Measurements from ENCODE around the gene PSPH.
"Not testable (repeated sequence)": the region's sequence is repeated elsewhere in the genome, so short reads cannot be mapped to it uniquely, and the experiment has no call there.

The PSPH gene

DNA sequence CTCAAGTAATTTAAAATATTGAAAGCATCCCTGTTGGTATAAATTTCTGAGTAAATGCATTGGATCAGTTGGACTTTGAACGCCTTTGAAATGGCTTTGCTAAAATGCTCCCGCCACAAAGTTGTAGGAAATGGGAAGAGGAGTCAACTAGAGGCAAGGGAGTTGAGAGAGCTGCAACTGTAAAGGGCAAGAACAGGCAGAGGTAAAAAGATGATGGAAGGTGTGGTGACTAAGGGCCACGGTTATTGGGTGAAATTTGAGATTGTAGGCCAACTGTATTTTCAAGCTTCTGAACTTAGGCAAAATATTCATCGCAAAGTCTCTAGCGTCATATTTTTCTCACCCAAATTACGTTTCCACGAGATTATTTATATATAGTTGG, 12.2 kb upstream of the PSPH start:
- no peaks in the 10 kb centered on the region for H3K27me3 ChIP-seq (ENCODE audit: control insufficient read depth in 2 of 2, insufficient read depth in 2 of 2, low read length in 2 of 2)
- no peaks in the 10 kb centered on the region for H3K9me3 ChIP-seq (ENCODE audit: control insufficient read depth in 2 of 2, low read length in 2 of 2)
- H3K36me3 ChIP-seq (ENCODE audit: control insufficient read depth in 2 of 2, insufficient read depth in 2 of 2, low read length in 2 of 2) = peaks cover 24 to 42% of the 10 kb centered on the region in 2 donors
- peak overlapping the region; percentile 85 to 90 for H3K9ac ChIP-seq (ENCODE audit: low read depth in 1 of 2, low read length in 2 of 2)
- H3K4me1 ChIP-seq (ENCODE audit: control insufficient read depth in 2 of 2, insufficient read depth in 2 of 2, low read length in 2 of 2) = peaks cover 4 to 11% of the 10 kb centered on the region in 2 donors
- peak overlapping the region; percentile 89 to 99 for H3K4me3 ChIP-seq (ENCODE audit: low read length in 2 of 2)
- peak overlapping the region; percentile 86 to 94 for H3K27ac ChIP-seq (ENCODE audit: low read depth in 2 of 2, low read length in 2 of 2)

DNA sequence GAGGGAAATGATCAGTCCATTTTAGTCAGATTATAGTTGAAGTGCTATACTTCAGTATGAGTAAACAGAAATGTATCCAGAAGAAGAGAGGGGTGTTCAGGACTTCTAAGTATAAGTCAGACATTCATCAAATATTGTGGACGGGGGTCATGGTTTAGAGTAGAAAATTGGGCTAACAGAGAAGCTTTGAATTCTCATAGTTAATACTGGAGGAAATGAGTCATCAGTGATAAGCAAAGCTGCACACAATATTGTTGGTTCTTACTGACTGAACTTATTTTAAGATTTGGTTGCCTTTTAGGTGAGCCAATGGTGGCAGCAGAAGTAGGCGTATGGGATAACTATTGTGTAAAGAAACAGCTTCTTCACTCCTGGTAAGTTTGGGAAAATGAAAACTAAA, 11.1 kb upstream of the PSPH start:
- Histone ChIP-seq H3K9me3 (ENCODE audit: control insufficient read depth in 2 of 2, low read length in 2 of 2) (no peaks in the 10 kb centered on the region), H3K9ac (ENCODE audit: low read depth in 1 of 2, low read length in 2 of 2) (no peak overlapping the region), H3K36me3 (ENCODE audit: control insufficient read depth in 2 of 2, insufficient read depth in 2 of 2, low read length in 2 of 2) (peaks cover 31 to 50% of the 10 kb centered on the region in 2 donors), H3K4me1 (ENCODE audit: control insufficient read depth in 2 of 2, insufficient read depth in 2 of 2, low read length in 2 of 2) (peaks cover 4 to 11% of the 10 kb centered on the region in 2 donors), H3K27me3 (ENCODE audit: control insufficient read depth in 2 of 2, insufficient read depth in 2 of 2, low read length in 2 of 2) (no peaks in the 10 kb centered on the region), H3K4me3 (ENCODE audit: low read length in 2 of 2) (no peak overlapping the region), H3K27ac (ENCODE audit: low read depth in 2 of 2, low read length in 2 of 2) (no peak overlapping the region)

DNA sequence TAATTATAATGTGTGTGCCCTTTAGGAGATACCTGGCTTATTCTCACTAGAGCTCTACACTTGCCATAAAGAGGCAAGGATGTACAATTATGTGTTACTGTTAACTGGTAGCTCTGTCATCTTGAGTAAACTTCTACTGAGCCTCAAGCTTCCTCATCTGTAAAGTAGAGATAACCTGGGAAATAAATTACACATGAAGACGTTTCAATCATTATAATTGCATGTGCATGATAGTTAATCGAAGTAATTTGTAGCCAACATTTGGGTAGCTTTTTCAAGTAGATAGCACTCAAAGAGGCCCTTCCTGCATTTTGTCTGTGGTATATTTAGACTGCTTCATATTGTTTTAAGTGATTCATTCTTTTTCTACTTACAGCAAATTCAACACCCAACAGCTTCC, 2.7 kb upstream of the PSPH start:
- Histone ChIP-seq H3K4me3 (ENCODE audit: low read length in 2 of 2) (no peak overlapping the region), H3K9me3 (ENCODE audit: control insufficient read depth in 2 of 2, low read length in 2 of 2) (no peaks in the 10 kb centered on the region), H3K4me1 (ENCODE audit: control insufficient read depth in 2 of 2, insufficient read depth in 2 of 2, low read length in 2 of 2) (peaks cover 9 to 13% of the 10 kb centered on the region in 2 donors), H3K27me3 (ENCODE audit: control insufficient read depth in 2 of 2, insufficient read depth in 2 of 2, low read length in 2 of 2) (no peaks in the 10 kb centered on the region), H3K36me3 (ENCODE audit: control insufficient read depth in 2 of 2, insufficient read depth in 2 of 2, low read length in 2 of 2) (peaks cover 31 to 45% of the 10 kb centered on the region in 2 donors), H3K9ac (ENCODE audit: low read depth in 1 of 2, low read length in 2 of 2) (no peak overlapping the region), H3K27ac (ENCODE audit: low read depth in 2 of 2, low read length in 2 of 2) (no peak overlapping the region)

DNA sequence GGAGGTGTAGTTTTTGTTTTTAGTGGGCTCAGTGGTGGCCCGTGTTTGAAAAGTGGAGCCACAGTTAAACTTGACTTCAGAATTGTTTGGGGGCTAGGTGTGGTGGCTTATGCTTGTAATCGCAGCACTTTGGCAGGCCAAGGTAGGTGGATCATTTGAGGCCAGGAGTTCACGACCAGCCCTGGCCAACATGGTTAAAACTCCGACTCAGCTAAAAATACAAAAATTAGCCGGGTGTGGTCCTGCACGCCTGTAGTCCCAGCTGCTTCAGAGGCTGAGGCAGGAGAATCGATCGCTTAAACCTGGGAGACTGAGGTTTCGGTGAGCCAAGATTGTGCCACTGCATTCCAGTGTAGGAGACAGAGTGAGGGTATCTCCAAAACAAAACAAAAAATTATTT, 2.1 kb upstream of the PSPH start:
- Histone ChIP-seq H3K27ac (ENCODE audit: low read depth in 2 of 2, low read length in 2 of 2) (no peak overlapping the region), H3K9ac (ENCODE audit: low read depth in 1 of 2, low read length in 2 of 2) (no peak overlapping the region), H3K4me3 (ENCODE audit: low read length in 2 of 2) (no peak overlapping the region), H3K27me3 (ENCODE audit: control insufficient read depth in 2 of 2, insufficient read depth in 2 of 2, low read length in 2 of 2) (no peaks in the 10 kb centered on the region), H3K36me3 (ENCODE audit: control insufficient read depth in 2 of 2, insufficient read depth in 2 of 2, low read length in 2 of 2) (peaks cover 28 to 40% of the 10 kb centered on the region in 2 donors), H3K4me1 (ENCODE audit: control insufficient read depth in 2 of 2, insufficient read depth in 2 of 2, low read length in 2 of 2) (peaks cover 12 to 13% of the 10 kb centered on the region in 2 donors), H3K9me3 (ENCODE audit: control insufficient read depth in 2 of 2, low read length in 2 of 2) (no peaks in the 10 kb centered on the region)

DNA sequence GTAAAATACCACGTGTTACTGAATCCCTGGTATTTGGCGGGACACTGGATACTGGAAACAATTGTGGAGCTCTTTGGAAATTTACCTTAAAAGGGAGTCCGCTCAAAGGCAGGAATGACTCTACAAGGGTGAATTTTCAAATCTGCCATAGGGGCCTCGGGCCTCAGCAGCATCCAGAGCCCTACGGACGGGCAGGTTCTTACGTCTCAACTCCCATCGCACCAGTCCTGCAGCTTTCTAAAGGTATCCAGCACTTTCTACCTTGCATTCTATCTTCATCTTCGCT, 248 bp downstream of the PSPH start:
- Histone ChIP-seq H3K4me3 (ENCODE audit: low read length in 2 of 2) (peak overlapping the region; percentile 97 to 98), H3K4me1 (ENCODE audit: control insufficient read depth in 2 of 2, insufficient read depth in 2 of 2, low read length in 2 of 2) (peaks cover 13 to 15% of the 10 kb centered on the region in 2 donors), H3K27me3 (ENCODE audit: control insufficient read depth in 2 of 2, insufficient read depth in 2 of 2, low read length in 2 of 2) (no peaks in the 10 kb centered on the region), H3K9ac (ENCODE audit: low read depth in 1 of 2, low read length in 2 of 2) (peak overlapping the region; percentile 95 to 99), H3K36me3 (ENCODE audit: control insufficient read depth in 2 of 2, insufficient read depth in 2 of 2, low read length in 2 of 2) (peaks cover 16 to 19% of the 10 kb centered on the region in 2 donors), H3K27ac (ENCODE audit: low read depth in 2 of 2, low read length in 2 of 2) (peak overlapping the region; percentile 94 to 95), H3K9me3 (ENCODE audit: control insufficient read depth in 2 of 2, low read length in 2 of 2) (no peaks in the 10 kb centered on the region)

DNA sequence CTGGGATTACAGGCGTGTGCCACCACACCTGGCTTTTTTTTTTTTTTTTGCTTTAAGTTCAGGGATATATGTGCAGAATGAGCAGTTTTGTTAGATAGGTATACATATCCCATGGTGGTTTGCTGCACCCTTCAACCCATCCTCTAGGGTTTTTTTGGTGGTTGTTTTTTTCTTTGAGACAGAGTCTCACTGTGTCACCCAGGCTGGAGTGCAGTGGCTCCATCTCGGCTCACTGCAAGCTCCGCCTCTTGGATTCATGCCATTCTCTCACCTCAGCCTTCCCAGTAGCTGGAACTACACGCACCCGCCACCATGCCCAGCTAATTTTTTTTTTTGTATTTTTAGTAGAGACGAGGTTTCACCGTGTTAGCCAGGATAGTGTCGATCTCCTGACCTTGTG, 2.5 kb downstream of the PSPH start:
- not testable (repeated sequence) for H3K27ac ChIP-seq (ENCODE audit: low read depth in 2 of 2, low read length in 2 of 2); H3K27me3 ChIP-seq (ENCODE audit: control insufficient read depth in 2 of 2, insufficient read depth in 2 of 2, low read length in 2 of 2); H3K4me3 ChIP-seq (ENCODE audit: low read length in 2 of 2); H3K9ac ChIP-seq (ENCODE audit: low read depth in 1 of 2, low read length in 2 of 2); H3K9me3 ChIP-seq (ENCODE audit: control insufficient read depth in 2 of 2, low read length in 2 of 2); H3K36me3 ChIP-seq (ENCODE audit: control insufficient read depth in 2 of 2, insufficient read depth in 2 of 2, low read length in 2 of 2)
- H3K4me1 ChIP-seq (ENCODE audit: control insufficient read depth in 2 of 2, insufficient read depth in 2 of 2, low read length in 2 of 2) = peaks cover 13 to 15% of the 10 kb centered on the region in 2 donors

DNA sequence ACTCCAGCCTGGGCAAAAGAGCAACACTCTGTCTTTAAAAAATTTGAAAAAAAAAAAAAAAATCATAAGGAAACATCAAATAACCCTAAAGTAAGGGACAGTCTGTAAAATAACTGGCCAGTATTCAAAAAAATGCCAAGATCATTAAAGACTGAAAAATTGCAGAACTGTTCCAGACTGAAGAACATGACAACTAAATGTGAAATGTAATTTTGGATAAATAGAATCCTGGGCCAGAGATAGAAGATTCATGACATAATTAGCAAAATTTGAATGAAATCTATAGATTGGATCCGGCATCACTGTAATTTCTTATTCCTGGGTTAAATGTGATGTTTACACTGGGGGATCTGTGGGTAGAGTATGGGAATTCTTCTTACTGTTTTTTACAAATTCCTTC, 3.0 kb downstream of the PSPH start:
- Histone ChIP-seq H3K9ac (ENCODE audit: low read depth in 1 of 2, low read length in 2 of 2) (no peak overlapping the region), H3K27ac (ENCODE audit: low read depth in 2 of 2, low read length in 2 of 2) (no peak overlapping the region), H3K9me3 (ENCODE audit: control insufficient read depth in 2 of 2, low read length in 2 of 2) (no peaks in the 10 kb centered on the region), H3K4me1 (ENCODE audit: control insufficient read depth in 2 of 2, insufficient read depth in 2 of 2, low read length in 2 of 2) (peaks cover 13 to 15% of the 10 kb centered on the region in 2 donors), H3K27me3 (ENCODE audit: control insufficient read depth in 2 of 2, insufficient read depth in 2 of 2, low read length in 2 of 2) (no peaks in the 10 kb centered on the region), H3K4me3 (ENCODE audit: low read length in 2 of 2) (no peak overlapping the region), H3K36me3 (ENCODE audit: control insufficient read depth in 2 of 2, insufficient read depth in 2 of 2, low read length in 2 of 2) (peaks cover 0 to 3% of the 10 kb centered on the region in 2 donors)

DNA sequence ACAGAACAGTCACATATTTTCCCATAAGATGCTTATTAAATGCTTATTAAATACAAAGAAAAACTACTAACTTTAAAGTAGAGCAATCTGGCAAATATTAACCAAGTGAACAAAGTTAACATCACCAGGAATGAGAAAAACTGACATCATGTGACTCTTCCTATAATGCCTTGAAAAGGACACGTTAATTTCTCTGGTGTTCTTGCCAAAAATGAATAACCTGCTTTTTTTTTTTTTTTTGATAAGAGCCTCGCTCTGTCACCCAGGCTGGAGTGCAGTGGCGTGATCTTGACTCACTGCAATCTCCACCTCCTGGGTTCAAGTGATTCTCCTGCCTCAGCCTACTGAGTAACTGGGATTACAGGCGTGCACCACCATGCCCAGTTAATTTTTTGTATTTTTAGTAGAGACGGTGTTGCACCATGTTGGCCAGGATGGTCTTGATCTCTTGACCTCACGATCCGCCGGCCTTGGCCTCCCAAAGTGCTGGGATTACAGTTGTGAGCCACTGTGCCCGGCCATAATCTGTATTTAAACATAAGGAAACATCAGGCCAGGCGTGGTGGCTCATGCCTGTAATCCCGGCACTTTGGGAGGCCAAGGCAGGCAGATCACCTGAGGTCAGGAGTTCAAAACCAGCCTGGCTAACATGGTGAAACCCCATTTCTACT, 3.7 kb downstream of the PSPH start:
- H3K36me3 ChIP-seq (ENCODE audit: control insufficient read depth in 2 of 2, insufficient read depth in 2 of 2, low read length in 2 of 2); H3K9me3 ChIP-seq (ENCODE audit: control insufficient read depth in 2 of 2, low read length in 2 of 2); H3K27me3 ChIP-seq (ENCODE audit: control insufficient read depth in 2 of 2, insufficient read depth in 2 of 2, low read length in 2 of 2); H3K9ac ChIP-seq (ENCODE audit: low read depth in 1 of 2, low read length in 2 of 2); H3K4me3 ChIP-seq (ENCODE audit: low read length in 2 of 2): not testable (repeated sequence)
- Histone ChIP-seq H3K27ac (ENCODE audit: low read depth in 2 of 2, low read length in 2 of 2) (peak overlapping the region in 1 of 2 donors; percentile 26), H3K4me1 (ENCODE audit: control insufficient read depth in 2 of 2, insufficient read depth in 2 of 2, low read length in 2 of 2) (peaks cover 11% of the 10 kb centered on the region in 2 donors)

DNA sequence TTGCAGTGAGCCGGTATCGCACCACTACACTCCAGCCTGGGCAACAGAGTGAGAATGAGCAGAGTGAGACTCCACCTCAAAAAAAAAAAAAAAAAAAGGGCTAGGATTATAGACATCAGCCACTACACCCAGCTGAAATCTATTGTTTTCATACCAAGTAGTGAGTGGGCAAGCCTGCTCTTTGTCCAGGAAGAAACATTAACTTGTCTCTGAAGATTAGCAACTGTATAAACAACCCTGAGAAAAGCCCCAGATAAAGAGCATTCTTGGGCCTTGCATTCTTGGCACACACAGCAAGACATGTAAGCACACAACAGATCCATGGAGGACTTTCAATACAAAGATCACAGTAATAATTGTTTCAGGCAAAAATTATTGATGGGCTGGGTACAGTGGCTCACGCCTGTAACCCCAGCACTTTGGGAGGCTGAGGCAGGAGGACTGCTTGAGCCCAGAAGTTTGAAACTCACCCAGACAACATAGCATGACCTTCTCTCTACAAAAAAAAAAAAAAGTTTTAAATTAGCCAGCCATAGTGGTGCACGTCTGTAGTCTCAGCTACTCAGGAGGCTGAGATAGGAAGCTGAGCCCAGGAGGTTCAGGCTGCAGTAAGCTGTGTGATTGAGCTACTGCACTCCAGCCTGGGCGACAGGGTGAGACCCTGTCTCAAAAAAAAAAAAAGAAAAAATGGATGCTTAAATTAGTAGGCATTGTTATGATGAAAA, 4.4 kb downstream of the PSPH start:
- Histone ChIP-seq H3K27me3 (ENCODE audit: control insufficient read depth in 2 of 2, insufficient read depth in 2 of 2, low read length in 2 of 2) (no peaks in the 10 kb centered on the region), H3K9ac (ENCODE audit: low read depth in 1 of 2, low read length in 2 of 2) (no peak overlapping the region), H3K36me3 (ENCODE audit: control insufficient read depth in 2 of 2, insufficient read depth in 2 of 2, low read length in 2 of 2) (no peaks in the 10 kb centered on the region), H3K4me3 (ENCODE audit: low read length in 2 of 2) (no peak overlapping the region), H3K9me3 (ENCODE audit: control insufficient read depth in 2 of 2, low read length in 2 of 2) (no peaks in the 10 kb centered on the region), H3K27ac (ENCODE audit: low read depth in 2 of 2, low read length in 2 of 2) (peak overlapping the region; percentile 23 to 26), H3K4me1 (ENCODE audit: control insufficient read depth in 2 of 2, insufficient read depth in 2 of 2, low read length in 2 of 2) (peaks cover 6% of the 10 kb centered on the region in 2 donors)

DNA sequence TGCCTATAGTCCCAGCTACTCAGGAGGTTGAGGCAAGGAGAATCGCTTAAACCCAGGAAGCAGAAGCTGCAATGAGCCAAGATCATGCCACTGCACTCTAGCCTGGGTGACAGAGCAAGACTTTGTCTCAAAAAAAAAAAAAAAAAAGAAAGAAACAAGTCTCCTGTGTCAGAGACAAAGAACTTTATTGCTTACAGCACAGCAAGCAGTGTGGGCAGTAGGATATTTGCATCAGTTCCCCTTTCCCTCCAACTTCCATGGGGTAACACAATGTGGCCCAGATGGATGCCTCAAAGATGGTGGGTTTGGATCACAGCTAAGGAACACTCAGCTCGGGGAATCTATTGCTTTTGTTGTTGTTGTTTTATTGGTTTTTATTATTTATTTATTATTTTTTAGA, 5.5 kb downstream of the PSPH start:
- not testable (repeated sequence) for H3K9me3 ChIP-seq (ENCODE audit: control insufficient read depth in 2 of 2, low read length in 2 of 2); H3K27ac ChIP-seq (ENCODE audit: low read depth in 2 of 2, low read length in 2 of 2); H3K9ac ChIP-seq (ENCODE audit: low read depth in 1 of 2, low read length in 2 of 2); H3K4me1 ChIP-seq (ENCODE audit: control insufficient read depth in 2 of 2, insufficient read depth in 2 of 2, low read length in 2 of 2); H3K36me3 ChIP-seq (ENCODE audit: control insufficient read depth in 2 of 2, insufficient read depth in 2 of 2, low read length in 2 of 2); H3K27me3 ChIP-seq (ENCODE audit: control insufficient read depth in 2 of 2, insufficient read depth in 2 of 2, low read length in 2 of 2); H3K4me3 ChIP-seq (ENCODE audit: low read length in 2 of 2)

Data from mucosa of rectum (tissue), 2 donors.